SK-N-SH treated with all-trans-retinoic acid at 6 μM for 48 hours (cell line): ENCODE measurements around the gene CXXC5.
"Not testable (repeated sequence)": the region's sequence is repeated elsewhere in the genome, so short reads cannot be mapped to it uniquely, and the experiment has no call there.

Source experiments
- ATAC-seq: fragments of 200-7000 bp; cut with Tn5 transposase; 3 replicates; pipeline ENCODE4 v1.9.1; 2020; ENCODE audit warnings: mild to moderate bottlenecking, moderate library complexity
- ARNTL ChIP-seq: fragments of 450-650 bp; formaldehyde crosslinking; IDR thresholded peaks from 2 replicates; pipeline ENCODE4 v1.5.0; 2020; ENCODE audit warnings: low read depth, mild to moderate bottlenecking, moderate library complexity, borderline replicate concordance
- CREB5 ChIP-seq: fragments of 250-450 bp; sonication (Bioruptor Pico); IDR thresholded peaks from 2 replicates; pipeline ENCODE4 v1.5.1; 2020; ENCODE audit warnings: low read depth, mild to moderate bottlenecking, moderate library complexity
- CSDC2 ChIP-seq: fragments of 250-450 bp; sonication (Bioruptor Pico); IDR thresholded peaks from 2 replicates; pipeline ENCODE4 v1.5.0; 2020; ENCODE audit warnings: mild to moderate bottlenecking, moderate library complexity
- ESRRG ChIP-seq: fragments of 250-450 bp; sonication (Bioruptor Pico); IDR thresholded peaks from 2 replicates; pipeline ENCODE4 v1.6.1; 2021; ENCODE audit warnings: mild to moderate bottlenecking
- GLIS3 ChIP-seq: fragments of 250-450 bp; sonication (Bioruptor Pico); IDR thresholded peaks from 2 replicates; pipeline ENCODE4 v1.5.0; 2020; ENCODE audit warnings: mild to moderate bottlenecking, moderate library complexity
- ISL1 ChIP-seq: fragments of 250-450 bp; sonication (Bioruptor Pico); IDR thresholded peaks from 2 replicates; pipeline ENCODE4 v2.1.2; 2022; ENCODE audit warnings: mild to moderate bottlenecking, moderate library complexity
- OSR1 ChIP-seq: fragments of 250-450 bp; sonication (Bioruptor Pico); IDR thresholded peaks from 2 replicates; pipeline ENCODE4 v1.8.0; 2022; ENCODE audit warnings: moderate library complexity, mild to moderate bottlenecking, inconsistent platforms
- PATZ1 ChIP-seq: fragments of 250-450 bp; sonication (Bioruptor Pico); IDR thresholded peaks from 2 replicates; pipeline ENCODE4 v1.8.0; 2020; ENCODE audit warnings: mild to moderate bottlenecking, moderate library complexity, borderline replicate concordance
- PPARA ChIP-seq: fragments of 250-450 bp; sonication (Bioruptor Pico); IDR thresholded peaks from 2 replicates; pipeline ENCODE4 v1.5.0; 2020; ENCODE audit warnings: mild to moderate bottlenecking, borderline replicate concordance
- RARB ChIP-seq: fragments of 250-450 bp; sonication (Bioruptor Pico); IDR thresholded peaks from 2 replicates; pipeline ENCODE4 v1.8.0; 2021; ENCODE audit warnings: mild to moderate bottlenecking, moderate library complexity
- SNAI2 ChIP-seq: fragments of 250-450 bp; sonication (Bioruptor Pico); IDR thresholded peaks from 2 replicates; pipeline ENCODE4 v1.5.0; 2020; ENCODE audit warnings: mild to moderate bottlenecking, moderate library complexity
- TCF4 ChIP-seq: fragments of 250-450 bp; sonication (Bioruptor Pico); IDR thresholded peaks from 2 replicates; pipeline ENCODE4 v1.8.0; 2021; ENCODE audit warnings: mild to moderate bottlenecking, moderate library complexity, borderline replicate concordance
- TOX ChIP-seq: fragments of 250-450 bp; sonication (Bioruptor Pico); IDR thresholded peaks from 2 replicates; pipeline ENCODE4 v1.8.0; 2021; ENCODE audit warnings: mild to moderate bottlenecking, moderate library complexity, borderline replicate concordance
- TSHZ2 ChIP-seq: fragments of 250-450 bp; sonication (Bioruptor Pico); IDR thresholded peaks from 2 replicates; pipeline ENCODE4 v1.5.0; 2020; ENCODE audit warnings: mild to moderate bottlenecking, moderate library complexity
- ZC3H10 ChIP-seq: fragments of 250-450 bp; sonication (Bioruptor Pico); IDR thresholded peaks from 2 replicates; pipeline ENCODE4 v1.5.1; 2021; ENCODE audit warnings: mild to moderate bottlenecking, moderate library complexity
- ZFP3 ChIP-seq: fragments of 250-450 bp; sonication (Bioruptor Pico); IDR thresholded peaks from 2 replicates; pipeline ENCODE4 v1.5.0; 2020; ENCODE audit warnings: mild to moderate bottlenecking, moderate library complexity
- ZFP30 ChIP-seq: fragments of 450-650 bp; formaldehyde crosslinking; IDR thresholded peaks from 2 replicates; pipeline ENCODE4 v1.5.0; 2022; ENCODE audit warnings: mild to moderate bottlenecking, moderate library complexity
- ZNF565 ChIP-seq: fragments of 450-650 bp; formaldehyde crosslinking; conservative IDR thresholded peaks from 2 replicates; pipeline ENCODE4 v1.5.0; 2020; ENCODE audit warnings: low read depth, mild to moderate bottlenecking, moderate library complexity
- ZNF70 ChIP-seq: fragments of 450-650 bp; formaldehyde crosslinking; IDR thresholded peaks from 2 replicates; pipeline ENCODE4 v1.5.0; 2020; ENCODE audit warnings: mild to moderate bottlenecking, moderate library complexity
- ZNF8 ChIP-seq: fragments of 450-650 bp; formaldehyde crosslinking; IDR thresholded peaks from 2 replicates; pipeline ENCODE4 v1.5.0; 2020; ENCODE audit warnings: mild to moderate bottlenecking, moderate library complexity
- TF ChIP-seq, protein P1 (sequence below): fragments of 250-450 bp; sonication (Bioruptor Pico); IDR thresholded peaks from 2 replicates; pipeline ENCODE4 v1.8.0; 2021; ENCODE audit warnings: low read depth, mild to moderate bottlenecking, moderate library complexity, borderline replicate concordance

The CXXC5 gene

GRCh38 chr5:139712412-139712811, 64.3 kb downstream of the CXXC5 start:
- ATAC-seq = no peak
- TF ChIP-seq ZNF8 (CRISPR knock-in tag) (no peak), ZC3H10 (CRISPR knock-in tag) (no peak), ISL1 (CRISPR knock-in tag) (no peak), ZFP3 (no peak), ARNTL (CRISPR knock-in tag) (no peak), OSR1 (no peak), TSHZ2 (CRISPR knock-in tag) (no peak)
- TF ChIP-seq, protein P1, sequence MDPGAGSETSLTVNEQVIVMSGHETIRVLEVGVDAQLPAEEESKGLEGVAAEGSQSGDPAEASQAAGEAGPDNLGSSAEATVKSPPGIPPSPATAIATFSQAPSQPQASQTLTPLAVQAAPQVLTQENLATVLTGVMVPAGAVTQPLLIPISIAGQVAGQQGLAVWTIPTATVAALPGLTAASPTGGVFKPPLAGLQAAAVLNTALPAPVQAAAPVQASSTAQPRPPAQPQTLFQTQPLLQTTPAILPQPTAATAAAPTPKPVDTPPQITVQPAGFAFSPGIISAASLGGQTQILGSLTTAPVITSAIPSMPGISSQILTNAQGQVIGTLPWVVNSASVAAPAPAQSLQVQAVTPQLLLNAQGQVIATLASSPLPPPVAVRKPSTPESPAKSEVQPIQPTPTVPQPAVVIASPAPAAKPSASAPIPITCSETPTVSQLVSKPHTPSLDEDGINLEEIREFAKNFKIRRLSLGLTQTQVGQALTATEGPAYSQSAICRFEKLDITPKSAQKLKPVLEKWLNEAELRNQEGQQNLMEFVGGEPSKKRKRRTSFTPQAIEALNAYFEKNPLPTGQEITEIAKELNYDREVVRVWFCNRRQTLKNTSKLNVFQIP = no peak
- TF ChIP-seq, all 23 proteins: peak for 0

- not testable (repeated sequence) for ATAC-seq
These were observed 65.7 kb downstream of the CXXC5 start for GRCh38 chr5:139713898-139714297.

- no peak for ATAC-seq
These were observed 69.1 kb downstream of the CXXC5 start for GRCh38 chr5:139717221-139717620.

GRCh38 chr5:139718403-139718802, 70.3 kb downstream of the CXXC5 start:
- not testable (repeated sequence) for ATAC-seq

More at GRCh38 chr5:139717221-139717620, 69.1 kb downstream of the CXXC5 start:
- TF ChIP-seq ZC3H10 (CRISPR knock-in tag) = no peak
- no peak for TF ChIP-seq TCF4 (CRISPR knock-in tag)
- no peak for TF ChIP-seq CSDC2 (CRISPR knock-in tag)
- TF ChIP-seq ISL1 (CRISPR knock-in tag) = no peak
- TF ChIP-seq CREB5 (CRISPR knock-in tag) = no peak
- TF ChIP-seq ESRRG (CRISPR knock-in tag) = no peak
- no peak for TF ChIP-seq ARNTL (CRISPR knock-in tag)
- TF ChIP-seq SNAI2 (CRISPR knock-in tag) = no peak
- TF ChIP-seq OSR1 = no peak
- no peak for TF ChIP-seq TOX (CRISPR knock-in tag)
- TF ChIP-seq RARB (CRISPR knock-in tag) = no peak
- TF ChIP-seq ZNF70 (CRISPR knock-in tag) = no peak
- TF ChIP-seq ZFP30 (CRISPR knock-in tag) = no peak
- TF ChIP-seq GLIS3 (CRISPR knock-in tag) = no peak
- no peak for TF ChIP-seq PPARA (CRISPR knock-in tag)
- no peak for TF ChIP-seq PATZ1 (CRISPR knock-in tag)
- no peak for TF ChIP-seq ZNF565 (CRISPR knock-in tag)
- TF ChIP-seq, protein P1 = no peak

GRCh38 chr5:139719970-139720369, 71.8 kb downstream of the CXXC5 start:
- ATAC-seq = not testable (repeated sequence)
